Body of pancreas (tissue), 4 donors: ENCODE results near the gene KRTAP4-1.
"Not testable (repeated sequence)": the region's sequence is repeated elsewhere in the genome, so short reads cannot be mapped to it uniquely, and the experiment has no call there.

Experiments used
- CTCF ChIP-seq, 7 experiments: fragments of 450-650 bp in 4 of 7; fragments of 200-600 bp in 3 of 7; sonication (generic) in 3 of 7; IDR thresholded peaks; one replicate each; pipeline ENCODE4 v1.5.1; 2016 to 2019; ENCODE audit warnings: antibody characterized with exemption in 7 of 7
- POLR2A ChIP-seq, 3 donors: fragments of 450-650 bp; IDR thresholded peaks; one replicate each; pipeline ENCODE4 v1.6.1; 2016; ENCODE audit warnings: antibody characterized with exemption in 3 of 3, mild to moderate bottlenecking in 2 of 3

- TF ChIP-seq CTCF, POLR2A (IDR thresholded peaks at IDR 0.05): not testable (repeated sequence)
Measured at GRCh38 chr17:41148971-41149651, 35.6 kb downstream of the KRTAP4-1 start.
